Measurements from ENCODE around the gene SETD4.

The SETD4 gene

GRCh38 chr21:35984654-35985361, 75.5 kb downstream of the SETD4 start:
- no peak overlapping the region for H3K4me3 ChIP-seq
- no peak overlapping the region for H3K27ac ChIP-seq

All from skin epidermis (tissue), 12 donors.